ENCODE measurements around the gene ZNF598. TPM values are rescaled to one million over a fixed set of nuclear protein-coding genes. Genes with fewer than 3 reads are reported as not detected.

The ZNF598 gene
- total and polyA plus RNA-seq, 2 of the 13 experiments (the other 11 are each of a cell fraction or from before 2014, with no cell fraction given), result 13.5 to 14.2 TPM

GRCh38 chr16:1983544-1984346 is 25.9 kb downstream of the ZNF598 start, which contains the start of gene GFER (continued):
- TF ChIP-seq, protein P1, sequence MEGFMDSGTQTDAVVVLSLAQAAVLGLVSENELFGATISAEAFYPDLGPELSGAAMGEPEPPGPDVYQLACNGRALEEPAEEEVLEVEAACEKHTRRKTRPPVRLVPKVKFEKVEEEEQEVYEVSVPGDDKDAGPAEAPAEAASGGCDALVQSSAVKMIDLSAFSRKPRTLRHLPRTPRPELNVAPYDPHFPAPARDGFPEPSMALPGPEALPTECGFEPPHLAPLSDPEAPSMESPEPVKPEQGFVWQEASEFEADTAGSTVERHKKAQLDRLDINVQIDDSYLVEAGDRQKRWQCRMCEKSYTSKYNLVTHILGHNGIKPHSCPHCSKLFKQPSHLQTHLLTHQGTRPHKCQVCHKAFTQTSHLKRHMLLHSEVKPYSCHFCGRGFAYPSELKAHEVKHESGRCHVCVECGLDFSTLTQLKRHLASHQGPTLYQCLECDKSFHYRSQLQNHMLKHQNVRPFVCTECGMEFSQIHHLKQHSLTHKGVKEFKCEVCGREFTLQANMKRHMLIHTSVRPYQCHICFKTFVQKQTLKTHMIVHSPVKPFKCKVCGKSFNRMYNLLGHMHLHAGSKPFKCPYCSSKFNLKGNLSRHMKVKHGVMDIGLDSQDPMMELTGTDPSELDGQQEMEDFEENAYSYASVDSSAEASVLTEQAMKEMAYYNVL (CRISPR knock-in tag; IDR thresholded peaks at IDR 0.05; ENCODE audit: borderline replicate concordance), result peak; percentile 20; the same call in 1 of the 2 replicates
- TF ChIP-seq CHD2 (IDR thresholded peaks at IDR 0.05; ENCODE audit: low read depth, low read length) (no peak), GLMP (CRISPR knock-in tag; IDR thresholded peaks at IDR 0.05; ENCODE audit: borderline replicate concordance) (no peak), TSC22D2 (CRISPR knock-in tag; IDR thresholded peaks at IDR 0.05; ENCODE audit: borderline replicate concordance) (no peak), FOSL1 (CRISPR knock-in tag; IDR thresholded peaks at IDR 0.05; ENCODE audit: borderline replicate concordance) (no peak), ZNF605 (CRISPR knock-in tag; IDR thresholded peaks at IDR 0.05) (peak; percentile 81; the same call in 1 of the 2 replicates), ZNF879 (CRISPR knock-in tag; IDR thresholded peaks at IDR 0.05) (no peak; the same call in 1 of the 2 replicates), ZNF737 (CRISPR knock-in tag; IDR thresholded peaks at IDR 0.05; ENCODE audit: borderline replicate concordance) (no peak), JUND (CRISPR knock-in tag; IDR thresholded peaks at IDR 0.05) (0 out of 2 replicates have a peak, but pooled peaks have one; percentile 50), ZNF234 (CRISPR knock-in tag; conservative IDR thresholded peaks at IDR 0.05) (peak; percentile 78; the same call in 1 of the 2 replicates), YEATS4 (CRISPR knock-in tag; IDR thresholded peaks at IDR 0.05; ENCODE audit: borderline replicate concordance) (peak; percentile 91), ETV5 (CRISPR knock-in tag; IDR thresholded peaks at IDR 0.05; ENCODE audit: borderline replicate concordance) (peak; percentile 5; the same call in 1 of the 2 replicates), ZEB1 (IDR thresholded peaks at IDR 0.05; ENCODE audit: insufficient replicate concordance, low read depth) (peak; percentile 29), FOXA1 (IDR thresholded peaks at IDR 0.05) (no peak), FOXA1 (CRISPR knock-in tag; IDR thresholded peaks at IDR 0.05) (peak; percentile 11; the same call in 1 of the 2 replicates), ZNF30 (CRISPR knock-in tag; IDR thresholded peaks at IDR 0.05) (no peak), ZNF225 (CRISPR knock-in tag; IDR thresholded peaks at IDR 0.05) (no peak), BCL6 (CRISPR knock-in tag; IDR thresholded peaks at IDR 0.05) (peak; percentile 40)
- TF ChIP-seq, protein P2, sequence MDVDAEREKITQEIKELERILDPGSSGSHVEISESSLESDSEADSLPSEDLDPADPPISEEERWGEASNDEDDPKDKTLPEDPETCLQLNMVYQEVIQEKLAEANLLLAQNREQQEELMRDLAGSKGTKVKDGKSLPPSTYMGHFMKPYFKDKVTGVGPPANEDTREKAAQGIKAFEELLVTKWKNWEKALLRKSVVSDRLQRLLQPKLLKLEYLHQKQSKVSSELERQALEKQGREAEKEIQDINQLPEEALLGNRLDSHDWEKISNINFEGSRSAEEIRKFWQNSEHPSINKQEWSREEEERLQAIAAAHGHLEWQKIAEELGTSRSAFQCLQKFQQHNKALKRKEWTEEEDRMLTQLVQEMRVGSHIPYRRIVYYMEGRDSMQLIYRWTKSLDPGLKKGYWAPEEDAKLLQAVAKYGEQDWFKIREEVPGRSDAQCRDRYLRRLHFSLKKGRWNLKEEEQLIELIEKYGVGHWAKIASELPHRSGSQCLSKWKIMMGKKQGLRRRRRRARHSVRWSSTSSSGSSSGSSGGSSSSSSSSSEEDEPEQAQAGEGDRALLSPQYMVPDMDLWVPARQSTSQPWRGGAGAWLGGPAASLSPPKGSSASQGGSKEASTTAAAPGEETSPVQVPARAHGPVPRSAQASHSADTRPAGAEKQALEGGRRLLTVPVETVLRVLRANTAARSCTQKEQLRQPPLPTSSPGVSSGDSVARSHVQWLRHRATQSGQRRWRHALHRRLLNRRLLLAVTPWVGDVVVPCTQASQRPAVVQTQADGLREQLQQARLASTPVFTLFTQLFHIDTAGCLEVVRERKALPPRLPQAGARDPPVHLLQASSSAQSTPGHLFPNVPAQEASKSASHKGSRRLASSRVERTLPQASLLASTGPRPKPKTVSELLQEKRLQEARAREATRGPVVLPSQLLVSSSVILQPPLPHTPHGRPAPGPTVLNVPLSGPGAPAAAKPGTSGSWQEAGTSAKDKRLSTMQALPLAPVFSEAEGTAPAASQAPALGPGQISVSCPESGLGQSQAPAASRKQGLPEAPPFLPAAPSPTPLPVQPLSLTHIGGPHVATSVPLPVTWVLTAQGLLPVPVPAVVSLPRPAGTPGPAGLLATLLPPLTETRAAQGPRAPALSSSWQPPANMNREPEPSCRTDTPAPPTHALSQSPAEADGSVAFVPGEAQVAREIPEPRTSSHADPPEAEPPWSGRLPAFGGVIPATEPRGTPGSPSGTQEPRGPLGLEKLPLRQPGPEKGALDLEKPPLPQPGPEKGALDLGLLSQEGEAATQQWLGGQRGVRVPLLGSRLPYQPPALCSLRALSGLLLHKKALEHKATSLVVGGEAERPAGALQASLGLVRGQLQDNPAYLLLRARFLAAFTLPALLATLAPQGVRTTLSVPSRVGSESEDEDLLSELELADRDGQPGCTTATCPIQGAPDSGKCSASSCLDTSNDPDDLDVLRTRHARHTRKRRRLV (CRISPR knock-in tag; IDR thresholded peaks at IDR 0.05), result no peak

Measured in HepG2 (cell line).